D721Med (cell line): ENCODE data around the gene ELANE.
"Not testable (repeated sequence)": the region's sequence is repeated elsewhere in the genome, so short reads cannot be mapped to it uniquely, and the experiment has no call there.

Source experiments
- DNase-seq: peaks from one replicate; pipeline ENCODE4 v3.0.0; 2011; ENCODE audit warnings: low spot score; ENCODE audit not compliant: insufficient read length
- FAIRE-seq: peaks from 2 replicates; lab custom pipeline; 2011; peaks lifted over from hg19 to GRCh38; lab: Jason Lieb, UNC
- TF ChIP-seq, protein P1 (sequence below): IDR thresholded peaks from 2 replicates; pipeline ENCODE4 v1.5.1; 2012; ENCODE audit warnings: mild to moderate bottlenecking, control low read depth; ENCODE audit not compliant: insufficient read depth; ENCODE audit errors: missing control alignments

The ELANE gene

DNA sequence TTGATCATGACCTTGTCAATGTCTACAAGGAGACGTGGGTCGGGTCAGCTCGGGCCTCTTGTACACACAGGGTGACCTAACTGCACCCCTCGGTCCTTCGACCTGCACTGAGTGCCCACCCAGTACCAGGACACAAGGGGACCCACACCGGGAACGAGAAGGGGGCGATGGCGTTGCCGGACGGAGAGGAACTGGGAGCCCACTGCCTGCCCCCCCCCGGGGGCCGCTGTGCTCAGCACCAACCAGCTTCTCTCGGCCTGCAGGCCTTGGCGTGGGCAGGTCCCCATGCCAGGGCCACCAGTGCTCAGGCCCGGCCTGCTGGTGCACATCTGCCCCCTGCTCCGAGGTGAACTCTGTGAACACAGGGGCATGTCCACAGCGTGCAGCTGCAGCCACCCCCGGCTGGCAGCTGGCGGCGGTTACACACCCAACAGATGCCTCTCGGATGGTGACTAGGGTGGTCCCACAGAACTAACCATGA lies 21.5 kb downstream of the ELANE start:
- no peak for FAIRE-seq
- DNase-seq: no peak
- TF ChIP-seq, protein P1, sequence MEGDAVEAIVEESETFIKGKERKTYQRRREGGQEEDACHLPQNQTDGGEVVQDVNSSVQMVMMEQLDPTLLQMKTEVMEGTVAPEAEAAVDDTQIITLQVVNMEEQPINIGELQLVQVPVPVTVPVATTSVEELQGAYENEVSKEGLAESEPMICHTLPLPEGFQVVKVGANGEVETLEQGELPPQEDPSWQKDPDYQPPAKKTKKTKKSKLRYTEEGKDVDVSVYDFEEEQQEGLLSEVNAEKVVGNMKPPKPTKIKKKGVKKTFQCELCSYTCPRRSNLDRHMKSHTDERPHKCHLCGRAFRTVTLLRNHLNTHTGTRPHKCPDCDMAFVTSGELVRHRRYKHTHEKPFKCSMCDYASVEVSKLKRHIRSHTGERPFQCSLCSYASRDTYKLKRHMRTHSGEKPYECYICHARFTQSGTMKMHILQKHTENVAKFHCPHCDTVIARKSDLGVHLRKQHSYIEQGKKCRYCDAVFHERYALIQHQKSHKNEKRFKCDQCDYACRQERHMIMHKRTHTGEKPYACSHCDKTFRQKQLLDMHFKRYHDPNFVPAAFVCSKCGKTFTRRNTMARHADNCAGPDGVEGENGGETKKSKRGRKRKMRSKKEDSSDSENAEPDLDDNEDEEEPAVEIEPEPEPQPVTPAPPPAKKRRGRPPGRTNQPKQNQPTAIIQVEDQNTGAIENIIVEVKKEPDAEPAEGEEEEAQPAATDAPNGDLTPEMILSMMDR: no peak

DNA sequence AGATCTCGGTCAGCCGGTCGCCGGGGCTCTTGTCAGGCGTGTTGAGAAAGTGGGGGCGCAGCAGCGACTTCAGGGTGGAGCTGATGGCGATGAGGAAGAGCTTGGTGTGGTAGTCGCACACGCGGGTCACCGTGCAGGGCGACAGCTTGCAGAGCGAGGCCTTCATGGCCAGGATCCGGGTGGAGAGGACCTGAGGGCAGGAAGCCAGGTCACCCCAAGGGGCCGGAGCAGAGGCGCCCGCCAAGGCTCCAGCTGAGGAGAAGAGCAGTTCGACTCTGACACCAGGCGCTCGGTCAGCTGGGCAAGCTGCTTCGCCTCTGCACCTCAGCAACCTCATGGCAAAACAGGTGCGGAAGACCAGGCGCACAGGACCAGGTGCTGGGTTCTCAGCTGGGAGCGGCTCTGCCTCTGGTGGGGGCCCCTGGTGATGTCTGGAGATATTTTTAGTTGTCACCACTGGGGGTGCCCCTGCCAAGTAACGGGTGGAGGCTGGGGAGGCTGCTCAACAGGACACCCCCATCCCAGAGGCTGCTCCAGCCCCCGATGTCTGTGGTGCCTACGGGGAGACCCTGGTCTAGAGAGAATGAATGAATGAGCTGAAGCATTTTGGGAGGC lies 23.3 kb downstream of the ELANE start:
- DNase-seq: no peak
- TF ChIP-seq, protein P1: no peak
- no peak for FAIRE-seq

DNA sequence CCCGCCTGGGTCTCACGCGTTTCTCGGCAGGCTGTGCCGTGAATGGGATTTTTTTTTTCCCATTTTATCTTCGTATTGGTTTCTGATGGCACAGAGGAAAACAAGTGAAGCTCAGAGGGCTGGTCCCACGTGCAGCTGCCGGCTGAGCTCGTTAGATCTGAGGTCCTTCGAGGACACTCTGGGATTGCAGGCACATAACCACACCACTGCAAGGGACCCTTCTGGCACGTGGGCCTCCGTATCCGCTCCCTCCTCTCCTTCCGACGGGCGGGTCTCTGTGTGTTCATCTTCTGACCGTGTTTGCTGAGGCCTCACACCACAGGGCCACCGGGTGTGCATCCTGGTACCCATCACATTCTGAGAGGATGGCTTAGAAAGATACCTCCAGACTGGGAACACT lies 24.0 kb downstream of the ELANE start:
- FAIRE-seq: no peak
- TF ChIP-seq, protein P1: no peak

DNA sequence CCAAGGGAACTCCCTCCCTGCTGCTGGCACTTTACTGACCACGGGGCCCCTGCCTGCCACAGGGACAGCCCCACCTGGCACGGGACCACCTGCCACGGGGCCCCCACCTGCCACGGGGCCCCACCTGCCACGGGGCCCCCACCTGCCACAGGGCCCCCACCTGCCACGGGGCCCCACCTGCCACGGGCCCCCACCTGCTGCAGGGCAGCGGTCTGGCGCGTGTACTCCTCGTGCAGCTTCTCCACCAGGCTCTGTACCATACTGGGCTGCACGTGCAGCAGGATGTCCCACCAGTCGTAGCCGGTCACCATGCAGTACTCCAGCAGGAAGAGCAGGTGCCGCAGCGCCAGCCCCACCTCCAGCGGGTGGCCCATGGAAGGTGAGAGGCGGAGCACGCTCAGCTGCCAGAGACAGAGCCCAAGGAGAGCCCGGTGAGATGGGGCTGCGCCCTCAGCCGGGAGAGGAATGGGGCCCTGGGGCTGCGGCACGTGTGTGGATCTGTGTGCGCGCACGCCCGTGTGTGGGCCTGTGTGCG lies 24.7 kb downstream of the ELANE start:
- TF ChIP-seq, protein P1: no peak
- FAIRE-seq: no peak
- no peak for DNase-seq

More for the DNA sequence above, 24.0 kb downstream of the ELANE start:
- no peak for DNase-seq

DNA sequence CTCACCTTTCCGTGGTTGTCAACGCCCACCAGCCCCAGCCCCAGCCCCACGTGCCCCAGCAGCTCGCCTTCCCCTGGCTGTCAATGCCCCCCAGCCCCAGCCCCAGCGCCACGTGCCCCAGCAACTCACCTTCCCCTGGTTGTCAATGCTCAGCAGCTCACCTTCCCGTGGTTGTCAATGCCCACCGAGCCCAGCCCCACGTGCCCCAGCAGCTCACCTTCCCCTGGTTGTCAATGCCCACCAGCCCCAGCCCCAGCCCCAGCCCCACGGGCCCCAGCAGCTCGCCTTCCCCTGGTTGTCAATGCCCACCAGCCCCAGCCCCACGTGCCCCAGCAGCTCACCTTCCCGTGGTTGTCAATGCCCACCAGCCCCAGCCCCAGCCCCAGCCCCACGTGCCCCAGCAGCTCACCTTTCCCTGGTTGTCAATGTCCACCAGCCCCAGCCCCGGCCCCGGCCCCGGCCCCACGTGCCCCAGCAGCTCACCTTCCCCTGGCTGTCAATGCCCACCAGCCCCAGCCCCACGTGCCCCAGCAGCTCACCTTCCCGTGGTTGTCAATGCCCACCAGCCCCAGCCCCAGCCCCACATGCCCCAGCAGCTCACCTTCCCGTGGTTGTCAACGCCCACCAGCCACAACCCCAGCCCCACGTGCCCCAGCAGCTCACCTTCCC lies 26.0 kb downstream of the ELANE start:
- not testable (repeated sequence) for DNase-seq, FAIRE-seq

DNA sequence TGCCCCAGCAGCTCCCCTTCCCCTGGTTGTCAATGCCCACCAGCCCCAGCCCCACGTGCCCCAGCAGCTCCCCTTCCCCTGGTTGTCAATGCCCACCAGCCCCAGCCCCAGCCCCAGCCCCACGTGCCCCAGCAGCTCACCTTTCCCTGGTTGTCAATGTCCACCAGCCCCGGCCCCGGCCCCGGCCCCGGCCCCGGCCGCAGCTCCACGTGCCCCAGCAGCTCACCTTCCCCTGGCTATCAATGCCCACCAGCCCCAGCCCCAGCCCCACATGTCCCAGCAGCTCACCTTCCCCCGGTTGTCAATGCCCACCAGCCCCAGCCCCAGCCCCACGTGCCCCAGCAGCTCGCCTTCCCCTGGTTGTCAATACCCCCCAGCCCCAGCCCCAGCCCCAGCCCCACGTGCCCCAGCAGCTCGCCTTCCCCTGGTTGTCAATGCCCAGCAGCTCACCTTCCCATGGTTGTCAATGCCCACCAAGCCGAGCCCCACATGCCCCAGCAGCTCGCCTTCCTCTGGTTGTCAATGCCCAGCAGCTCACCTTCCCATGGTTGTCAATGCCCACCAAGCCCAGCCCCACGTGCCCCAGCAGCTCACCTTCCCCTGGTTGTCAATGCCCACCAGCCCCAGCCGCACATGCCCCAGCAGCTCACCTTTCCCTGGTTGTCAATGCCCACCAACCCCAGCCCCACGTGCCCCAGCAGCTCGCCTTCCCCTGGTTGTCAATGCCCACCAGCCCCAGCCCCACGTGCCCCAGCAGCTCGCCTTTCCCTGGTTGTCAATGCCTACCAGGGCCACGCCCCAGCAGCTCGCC lies 26.9 kb downstream of the ELANE start:
- DNase-seq, FAIRE-seq: not testable (repeated sequence)

DNA sequence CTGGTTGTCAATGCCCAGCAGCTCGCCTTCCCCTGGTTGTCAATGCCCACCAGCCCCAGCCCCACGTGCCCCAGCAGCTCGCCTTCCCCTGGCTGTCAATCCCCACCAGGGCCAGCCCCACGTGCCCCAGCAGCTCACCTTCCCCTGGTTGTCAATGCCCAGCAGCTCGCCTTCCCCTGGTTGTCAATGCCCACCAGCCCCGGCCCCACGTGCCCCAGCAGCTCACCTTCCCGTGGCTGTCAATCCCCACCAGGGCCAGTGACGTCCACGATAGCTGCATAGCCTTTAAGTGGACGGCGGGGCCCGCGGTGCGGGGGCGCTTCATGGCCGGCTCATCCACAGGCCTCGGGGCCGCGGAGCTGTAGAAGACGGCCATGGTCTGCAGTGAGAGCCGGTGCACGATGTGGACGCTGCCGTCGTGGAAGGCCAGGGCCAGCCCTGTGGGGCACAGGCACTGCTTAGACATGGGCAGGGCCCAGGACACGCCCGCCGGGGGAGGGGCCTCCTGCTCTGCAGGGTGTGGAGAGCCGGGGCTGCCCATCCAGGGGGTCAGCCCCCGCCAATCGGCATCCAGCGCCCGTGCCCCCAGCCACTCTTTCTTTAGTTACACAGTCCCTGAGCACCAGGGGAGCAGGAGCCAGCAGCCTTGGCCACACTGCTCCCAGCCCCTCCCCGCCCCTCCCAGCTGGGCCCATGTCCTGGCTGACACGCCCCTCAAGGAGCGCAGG lies 27.8 kb downstream of the ELANE start:
- DNase-seq: no peak
- TF ChIP-seq, protein P1: no peak
- no peak for FAIRE-seq
